Calu3 (cell line): Measurements from ENCODE around the gene UGT2B11. TPM values are rescaled to one million over a fixed set of nuclear protein-coding genes. Genes with fewer than 3 reads are reported as not detected.
"Not testable (repeated sequence)": the region's sequence is repeated elsewhere in the genome, so short reads cannot be mapped to it uniquely, and the experiment has no call there.

ENCODE experiments used
- Bru-seq: library from RNA; stranded (reverse); fragments of 400-500 nt; gene quantifications from one replicate; lab custom pipeline; 2021; lab: Mats Ljungman, UMichigan
- BruChase-seq, 2 experiments: library from RNA; stranded (reverse); fragments of 400-500 nt; gene quantifications; one replicate each; lab custom pipeline; 2021; lab: Mats Ljungman, UMichigan
- BruUV-seq: library from RNA; stranded (reverse); fragments of 400-500 nt; replicated peaks from 2 replicates; lab custom pipeline; 2021; lab: Mats Ljungman, UMichigan
- CTCF ChIA-PET: fragments of 300-600 bp; sonication (Branson Sonifier 250); formaldehyde crosslinking; loops from one replicate; lab custom pipeline; 2022; ENCODE audit warnings: antibody characterized with exemption; lab: Charles Lee
- DNase-seq: peaks from one replicate; pipeline ENCODE4 v3.0.0; 2022
- H3K27ac Mint-ChIP-seq: one replicate; pipeline ENCODE4 v1.8.0; 2022; ENCODE audit warnings: mixed read lengths; ENCODE audit not compliant: unreplicated experiment
- H3K27me3 Mint-ChIP-seq: one replicate; pipeline ENCODE4 v1.8.0; 2022; ENCODE audit warnings: mixed read lengths; ENCODE audit not compliant: unreplicated experiment
- H3K36me3 Mint-ChIP-seq: one replicate; pipeline ENCODE4 v1.8.0; 2022; ENCODE audit warnings: mild to moderate bottlenecking, moderate library complexity, mixed read lengths; ENCODE audit not compliant: insufficient read depth, unreplicated experiment
- H3K4me1 Mint-ChIP-seq: one replicate; pipeline ENCODE4 v1.8.0; 2022; ENCODE audit warnings: mild to moderate bottlenecking, low read depth, mixed read lengths; ENCODE audit not compliant: unreplicated experiment
- H3K4me3 Mint-ChIP-seq: one replicate; pipeline ENCODE4 v1.8.0; 2022; ENCODE audit warnings: mild to moderate bottlenecking, low read depth, moderate library complexity, mixed read lengths; ENCODE audit not compliant: unreplicated experiment
- H3K9me3 Mint-ChIP-seq: one replicate; pipeline ENCODE4 v1.8.0; 2022; ENCODE audit warnings: low read depth, mixed read lengths; ENCODE audit not compliant: unreplicated experiment
- intact Hi-C: fragments of 100-400 bp; cut with micrococcal nuclease; formaldehyde crosslinking; loops from one replicate; pipeline ENCODE4 v1.10.0; 2022; ENCODE audit not compliant: unreplicated experiment
- long read RNA-seq: library from polyadenylated mRNA; stranded (forward); transcript quantifications from one replicate; pipeline ENCODE4 v2.0.0, GENCODE V29; 2022
- total RNA-seq: library from RNA; stranded (reverse); gene quantifications from 2 replicates; pipeline ENCODE4 v1.2.3, GENCODE V29; 2022
- TF ChIP-seq, protein P1 (sequence below): fragments of 200-600 bp; IDR thresholded peaks from one replicate; pipeline ENCODE4 v1.8.0; 2022; ENCODE audit warnings: antibody characterized with exemption; ENCODE audit not compliant: unreplicated experiment

The UGT2B11 gene
- total RNA-seq, result not detected in 2 replicates
- Bru-seq, nascent RNA, result percentile 6 among the genes with signal in this experiment
- not detected for BruChase-seq, experiment 1, labeled RNA remaining after a 6-hour chase
- BruChase-seq, experiment 2, labeled RNA remaining after a 2-hour chase, result percentile 6 among the genes with signal in this experiment
- long read RNA-seq, result 0 reads

DNA sequence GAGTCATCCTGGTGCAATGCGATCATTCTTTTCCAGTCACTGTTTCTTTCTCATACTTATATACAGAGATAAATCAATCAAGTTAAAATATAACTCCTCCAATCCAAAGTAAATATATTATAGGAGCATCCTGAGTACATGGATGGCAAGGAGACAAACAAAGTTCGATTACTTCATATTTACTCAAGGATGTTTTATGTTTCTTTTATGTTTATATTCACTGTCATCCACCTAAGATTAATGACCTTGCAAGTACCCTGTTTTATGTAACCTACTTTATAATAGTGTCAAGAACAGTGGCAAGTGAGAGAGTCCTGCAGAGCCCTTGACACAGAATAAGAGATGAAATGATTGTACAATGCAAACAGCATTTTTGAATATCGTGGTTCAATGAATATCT lies at the start of gene UGT2B11:
Gene UGT2B11 (minus strand): TSS at position 33 of the 400 bp plus-strand sequence. CDS start 26 bp downstream, at position 7.
- H3K27me3 Mint-ChIP-seq, result no peaks in the 10 kb centered on the region
- BruUV-seq, result no TSS peak
- H3K4me1 Mint-ChIP-seq, result no peaks in the 10 kb centered on the region
- TF ChIP-seq, protein P1, sequence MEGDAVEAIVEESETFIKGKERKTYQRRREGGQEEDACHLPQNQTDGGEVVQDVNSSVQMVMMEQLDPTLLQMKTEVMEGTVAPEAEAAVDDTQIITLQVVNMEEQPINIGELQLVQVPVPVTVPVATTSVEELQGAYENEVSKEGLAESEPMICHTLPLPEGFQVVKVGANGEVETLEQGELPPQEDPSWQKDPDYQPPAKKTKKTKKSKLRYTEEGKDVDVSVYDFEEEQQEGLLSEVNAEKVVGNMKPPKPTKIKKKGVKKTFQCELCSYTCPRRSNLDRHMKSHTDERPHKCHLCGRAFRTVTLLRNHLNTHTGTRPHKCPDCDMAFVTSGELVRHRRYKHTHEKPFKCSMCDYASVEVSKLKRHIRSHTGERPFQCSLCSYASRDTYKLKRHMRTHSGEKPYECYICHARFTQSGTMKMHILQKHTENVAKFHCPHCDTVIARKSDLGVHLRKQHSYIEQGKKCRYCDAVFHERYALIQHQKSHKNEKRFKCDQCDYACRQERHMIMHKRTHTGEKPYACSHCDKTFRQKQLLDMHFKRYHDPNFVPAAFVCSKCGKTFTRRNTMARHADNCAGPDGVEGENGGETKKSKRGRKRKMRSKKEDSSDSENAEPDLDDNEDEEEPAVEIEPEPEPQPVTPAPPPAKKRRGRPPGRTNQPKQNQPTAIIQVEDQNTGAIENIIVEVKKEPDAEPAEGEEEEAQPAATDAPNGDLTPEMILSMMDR, result no peak
- intact Hi-C loops, result no loop called here
- no peak within 1 kb of the TSS for H3K27ac Mint-ChIP-seq
- no peak for DNase-seq
- CTCF ChIA-PET, result no interaction called here
- H3K4me3 Mint-ChIP-seq, result no peak within 1 kb of the TSS
- no peaks in the 10 kb centered on the region for H3K9me3 Mint-ChIP-seq
- no peaks in the 10 kb centered on the region for H3K36me3 Mint-ChIP-seq

DNA sequence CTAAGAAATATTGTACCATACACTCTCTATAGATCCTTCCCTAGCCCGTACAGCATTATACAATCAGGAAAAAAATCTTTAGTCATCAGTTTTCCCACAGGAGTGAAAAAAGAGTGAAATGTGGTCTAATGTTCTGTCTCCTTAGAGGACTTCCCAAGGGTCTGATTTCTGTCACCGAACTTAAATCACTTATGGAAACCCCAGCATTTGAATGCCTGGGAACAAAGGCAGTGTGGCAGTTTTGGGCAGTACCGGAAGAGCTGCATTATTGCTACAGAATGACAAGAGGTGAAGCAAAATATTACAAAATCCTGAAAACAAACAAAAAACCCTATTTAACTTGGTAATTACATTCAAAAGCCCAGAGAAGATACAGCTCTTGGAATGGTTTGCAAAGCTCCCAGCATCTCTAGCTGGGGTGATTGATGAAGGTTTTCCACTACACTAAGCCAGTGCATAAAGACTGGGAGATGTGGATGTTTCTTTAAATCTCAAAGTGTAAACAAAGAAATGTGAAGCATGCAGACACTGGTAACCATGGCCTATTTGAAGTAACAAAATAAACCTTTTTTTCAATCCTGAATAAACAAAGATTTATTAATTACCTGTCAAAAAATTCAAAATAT lies 38.7 kb upstream of the UGT2B11 start:
- DNase-seq, H3K36me3 Mint-ChIP-seq, H3K4me3 Mint-ChIP-seq, intact Hi-C loops, H3K27ac Mint-ChIP-seq, H3K9me3 Mint-ChIP-seq, H3K4me1 Mint-ChIP-seq, H3K27me3 Mint-ChIP-seq, CTCF ChIA-PET, BruUV-seq: not testable (repeated sequence)

DNA sequence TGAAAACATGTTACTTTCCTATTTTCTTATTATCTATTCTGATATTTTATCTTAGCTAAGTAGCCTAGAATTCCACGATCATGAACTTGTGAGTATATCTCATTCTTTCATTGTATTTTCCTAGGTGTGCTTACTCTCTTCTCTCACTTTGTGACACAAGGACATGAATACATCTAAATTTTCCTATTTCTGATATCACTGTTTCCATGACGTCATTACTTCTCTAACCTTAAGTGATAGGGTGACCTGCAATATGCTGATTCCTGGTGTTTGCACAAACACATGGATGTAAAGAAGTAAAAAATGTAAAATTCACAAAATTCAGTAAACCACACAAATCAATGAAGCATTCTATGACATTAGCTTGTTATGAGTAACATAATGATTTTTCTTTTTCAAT lies 36.3 kb upstream of the UGT2B11 start:
- H3K9me3 Mint-ChIP-seq, DNase-seq, H3K36me3 Mint-ChIP-seq, H3K4me1 Mint-ChIP-seq, intact Hi-C loops, BruUV-seq, H3K4me3 Mint-ChIP-seq, H3K27ac Mint-ChIP-seq, H3K27me3 Mint-ChIP-seq, CTCF ChIA-PET: not testable (repeated sequence)

DNA sequence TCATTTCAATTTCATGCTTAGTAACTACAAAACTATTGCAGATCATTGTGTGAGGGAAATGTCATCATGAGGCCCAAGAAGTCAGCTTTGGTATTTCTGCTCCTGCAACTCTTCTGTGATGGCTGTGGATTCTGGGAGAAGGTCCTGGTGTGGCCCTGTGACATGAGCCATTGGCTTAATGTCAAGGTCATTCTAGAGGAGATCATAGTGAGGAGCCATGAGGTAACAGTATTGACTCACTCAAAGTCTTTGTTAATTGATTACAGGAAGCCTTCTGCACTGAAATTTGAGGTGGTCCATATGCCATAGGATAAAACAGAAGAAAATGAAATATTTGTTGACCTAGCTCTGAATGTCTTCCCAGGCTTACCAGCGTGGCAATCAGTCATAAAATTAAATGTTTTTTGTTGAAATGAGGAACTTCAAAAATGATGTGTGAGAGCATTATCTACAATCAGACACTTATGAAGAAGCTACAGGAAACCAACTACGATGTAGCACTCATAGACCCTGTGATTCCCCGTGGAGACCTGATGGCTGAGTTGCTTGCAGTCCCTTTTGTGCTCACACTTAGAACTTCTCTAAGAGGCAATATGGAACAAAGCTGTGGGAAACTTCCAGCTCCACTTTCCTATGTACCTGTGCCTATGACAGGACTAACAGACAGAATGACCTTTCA lies 28.2 kb upstream of the UGT2B11 start:
- DNase-seq, result peak; percentile 2
- H3K9me3 Mint-ChIP-seq, CTCF ChIA-PET, H3K27me3 Mint-ChIP-seq, intact Hi-C loops, BruUV-seq, H3K36me3 Mint-ChIP-seq, H3K4me3 Mint-ChIP-seq: not testable (repeated sequence)
- H3K4me1 Mint-ChIP-seq, result peaks cover 24% of the 10 kb centered on the region
- H3K27ac Mint-ChIP-seq, result peak overlapping the region; percentile 44

DNA sequence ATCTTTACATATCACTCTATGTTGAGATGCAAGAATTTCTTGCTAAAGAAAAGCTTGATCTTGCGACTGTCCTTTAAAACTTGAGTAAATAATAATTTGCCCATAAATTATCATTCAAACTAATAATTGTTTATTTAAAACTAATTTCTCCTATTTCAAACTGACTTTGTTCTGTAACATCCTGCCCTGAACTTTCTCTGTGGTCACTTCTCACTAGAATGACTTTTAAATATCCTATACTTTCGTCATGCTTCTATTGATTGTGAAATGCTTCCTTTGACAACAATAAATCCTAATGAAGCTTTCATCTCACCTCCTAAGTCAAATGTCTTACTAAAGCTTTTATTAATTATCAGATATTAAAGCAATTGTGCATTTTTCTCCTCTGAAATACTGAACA lies 27.2 kb upstream of the UGT2B11 start:
- H3K36me3 Mint-ChIP-seq, H3K4me3 Mint-ChIP-seq, CTCF ChIA-PET, BruUV-seq, H3K27ac Mint-ChIP-seq, intact Hi-C loops, H3K27me3 Mint-ChIP-seq, H3K9me3 Mint-ChIP-seq, DNase-seq: not testable (repeated sequence)
- H3K4me1 Mint-ChIP-seq, result peaks cover 24% of the 10 kb centered on the region

DNA sequence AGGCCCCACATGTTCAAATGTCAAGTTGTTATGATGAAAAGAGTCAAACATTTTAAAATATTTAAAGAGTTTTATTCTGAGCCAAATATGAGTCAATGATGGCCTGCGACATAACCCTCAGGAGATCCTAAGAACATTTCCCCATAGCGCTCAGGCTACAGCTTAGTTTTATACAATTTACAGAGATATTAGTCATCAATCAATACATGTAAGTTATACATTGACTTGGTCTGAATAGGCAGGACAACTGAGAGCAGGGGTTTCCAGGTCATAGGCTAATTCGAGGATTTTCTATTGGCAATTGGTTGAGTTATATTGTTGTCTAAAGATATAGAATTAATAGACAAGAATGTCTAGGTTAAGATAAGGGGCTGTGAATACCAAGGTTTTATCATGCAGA lies 26.2 kb upstream of the UGT2B11 start:
- H3K4me3 Mint-ChIP-seq, H3K36me3 Mint-ChIP-seq, intact Hi-C loops, H3K27me3 Mint-ChIP-seq, BruUV-seq, H3K9me3 Mint-ChIP-seq: not testable (repeated sequence)
- DNase-seq, result peak; percentile 9
- Mint-ChIP-seq H3K27ac (peak overlapping the region; percentile 63), H3K4me1 (peaks cover 24% of the 10 kb centered on the region)
- CTCF ChIA-PET, result interaction anchor here (1.1 kb wide), 1 partner anchor 61 kb away, joined by 4 read pairs; no protein-coding TSS in a partner anchor
